GM21367 (cell line): ENCODE measurements around the gene C13orf42.
"Not testable (repeated sequence)": the region's sequence is repeated elsewhere in the genome, so short reads cannot be mapped to it uniquely, and the experiment has no call there.

Source experiments
- ATAC-seq: cut with Tn5 transposase; IDR thresholded peaks from one replicate; pipeline ENCODE4 v1.9.1; 2021; ENCODE audit not compliant: unreplicated experiment

C13orf42 gene

DNA sequence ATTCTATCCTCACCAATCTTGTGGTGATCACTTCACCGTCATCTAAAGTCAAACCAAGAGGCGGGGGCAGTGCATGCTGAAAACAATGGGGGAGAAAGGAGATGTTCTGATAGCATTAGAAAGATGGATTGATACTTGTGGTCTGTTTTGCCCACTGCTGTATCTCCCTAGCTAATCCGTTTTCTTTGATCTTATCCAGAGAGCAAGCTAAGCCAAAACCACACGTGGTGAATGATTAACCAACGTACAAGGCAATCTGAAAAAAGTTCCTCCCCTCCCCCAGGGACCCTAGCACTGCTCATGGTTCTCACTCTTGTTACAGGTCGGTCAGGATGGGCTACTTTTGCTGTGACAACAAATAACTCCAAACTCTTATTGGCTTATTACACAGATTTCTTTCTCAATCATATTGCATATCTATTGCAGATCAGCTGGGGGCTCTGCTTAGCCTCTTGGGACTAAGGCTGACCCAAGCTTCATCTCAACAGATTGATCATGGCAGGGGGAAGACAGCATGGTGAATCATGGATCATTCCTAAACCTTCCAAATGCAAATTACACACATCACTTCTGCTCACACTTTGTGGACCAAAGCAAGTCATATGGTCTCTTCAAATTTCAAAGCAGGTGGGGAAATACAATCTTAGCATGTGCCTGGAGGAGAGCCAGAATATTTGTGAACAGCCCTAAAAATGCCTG lies 11.9 kb upstream of the C13orf42 start:
- no peak for ATAC-seq

DNA sequence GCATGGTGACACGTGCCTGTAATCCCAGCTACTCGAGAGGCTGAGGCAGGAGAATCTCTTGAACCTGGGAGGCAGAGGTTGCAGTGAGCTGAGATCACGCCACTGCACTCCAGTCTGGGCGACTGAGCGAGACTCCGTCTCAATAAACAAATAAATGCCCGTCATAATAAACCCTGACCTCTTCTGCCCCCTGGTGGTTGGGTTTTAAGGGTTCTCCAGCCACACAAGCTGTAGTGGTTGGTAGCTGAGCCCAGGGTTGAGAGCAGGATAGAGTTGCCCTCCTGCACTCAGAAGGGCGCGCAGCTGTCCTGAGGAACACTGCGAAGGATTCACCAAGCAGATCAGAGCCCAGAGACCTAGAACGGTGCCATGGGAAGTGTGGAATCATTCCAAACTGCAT lies 9.8 kb upstream of the C13orf42 start:
- not testable (repeated sequence) for ATAC-seq

DNA sequence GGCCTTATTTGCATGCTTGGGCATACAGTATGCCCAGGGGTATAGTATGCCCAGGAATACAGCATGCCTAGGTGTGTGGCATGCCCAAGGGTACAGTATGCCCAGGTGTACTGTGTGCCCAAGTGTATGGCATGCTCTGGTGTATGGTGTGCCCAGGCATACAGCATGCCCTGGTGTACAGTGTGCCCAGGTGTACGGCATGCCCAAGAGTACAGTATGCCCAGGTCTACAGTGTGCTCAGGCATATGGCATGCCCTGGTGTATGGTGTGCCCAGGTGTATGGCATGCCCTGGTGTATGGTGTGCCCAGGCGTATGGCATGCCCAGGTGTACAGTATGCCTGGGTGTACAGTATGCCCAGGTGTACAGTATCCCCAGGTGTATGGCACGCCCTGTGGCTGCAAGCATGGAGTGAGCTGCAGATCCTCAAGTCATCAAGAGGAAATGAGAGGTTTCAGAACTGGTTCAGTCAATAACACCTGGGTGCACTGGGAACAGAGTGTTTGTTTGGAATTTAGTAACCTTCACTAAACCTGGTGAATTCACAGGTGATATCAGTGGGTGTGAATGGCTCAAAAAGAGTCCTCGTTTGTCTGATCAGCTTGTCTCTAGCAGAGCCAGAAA lies 7.8 kb upstream of the C13orf42 start:
- no peak for ATAC-seq

DNA sequence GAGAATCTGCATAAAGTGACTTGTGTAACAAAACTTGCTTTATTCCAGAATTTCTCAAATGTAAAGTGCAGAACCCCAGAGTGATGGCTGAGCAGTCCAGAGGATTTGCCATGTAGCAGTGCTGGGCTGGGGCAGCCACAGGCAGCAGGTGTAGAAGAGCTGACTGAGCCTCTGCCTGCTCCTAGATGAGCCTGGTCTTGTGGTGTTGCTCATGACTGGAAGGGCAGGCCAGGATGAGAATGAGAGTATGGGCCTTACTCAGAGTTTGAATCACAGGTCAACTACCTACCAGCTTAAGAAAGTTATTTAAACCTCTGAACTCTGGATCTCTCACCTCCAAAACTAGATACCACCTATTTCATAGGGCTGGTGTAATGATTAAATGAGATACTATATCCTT lies 2.9 kb upstream of the C13orf42 start:
- no peak for ATAC-seq

DNA sequence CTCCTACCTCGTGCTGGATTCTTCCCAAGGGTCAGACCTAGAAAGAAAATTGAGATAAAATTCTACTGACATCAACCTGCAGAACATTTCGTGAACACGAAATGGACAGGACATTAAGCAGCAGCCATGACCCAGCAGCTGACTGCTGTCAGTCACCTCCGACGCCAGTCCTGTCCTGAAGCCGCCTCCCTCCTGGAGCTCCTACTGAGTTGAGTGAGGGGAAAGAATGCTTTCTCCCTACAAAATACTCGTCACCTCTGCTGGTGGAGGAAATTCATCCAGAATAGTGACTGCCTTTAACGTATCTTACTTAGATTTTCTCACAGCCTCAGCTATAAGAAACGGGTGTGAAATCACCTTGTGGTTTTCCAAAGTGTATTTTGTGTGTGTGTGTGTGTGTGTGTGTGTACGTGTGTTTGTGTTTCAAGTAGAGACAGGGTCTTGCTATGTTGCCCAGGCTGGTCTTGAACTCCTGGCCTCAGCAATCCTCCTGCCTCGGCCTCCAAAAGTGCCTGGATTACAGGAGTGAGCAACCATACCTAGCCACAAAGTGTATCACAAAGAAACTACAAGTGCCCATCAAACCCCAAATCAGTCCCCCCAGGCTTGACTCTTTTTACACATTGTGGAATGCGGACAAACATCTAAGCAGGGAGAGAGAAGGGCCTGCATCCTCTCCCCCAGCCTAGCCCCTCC lies 2.3 kb upstream of the C13orf42 start:
- ATAC-seq: no peak

GRCh38 chr13:51112771-51113170 lies 1.7 kb upstream of the C13orf42 start:
- no peak for ATAC-seq

- no peak for ATAC-seq
These were observed 923 bp upstream of the C13orf42 start for GRCh38 chr13:51111997-51112396.

- ATAC-seq: no peak
These were observed 3.1 kb downstream of the C13orf42 start for GRCh38 chr13:51107996-51108395.

- no peak for ATAC-seq
These were observed 6.0 kb downstream of the C13orf42 start for GRCh38 chr13:51105046-51105445.

GRCh38 chr13:51101636-51102235 lies 9.3 kb downstream of the C13orf42 start:
- ATAC-seq: no peak

- ATAC-seq: no peak
These were observed 13.6 kb downstream of the C13orf42 start for GRCh38 chr13:51097353-51098043.

- no peak for ATAC-seq
These were observed 14.9 kb downstream of the C13orf42 start for GRCh38 chr13:51096131-51096530.

DNA sequence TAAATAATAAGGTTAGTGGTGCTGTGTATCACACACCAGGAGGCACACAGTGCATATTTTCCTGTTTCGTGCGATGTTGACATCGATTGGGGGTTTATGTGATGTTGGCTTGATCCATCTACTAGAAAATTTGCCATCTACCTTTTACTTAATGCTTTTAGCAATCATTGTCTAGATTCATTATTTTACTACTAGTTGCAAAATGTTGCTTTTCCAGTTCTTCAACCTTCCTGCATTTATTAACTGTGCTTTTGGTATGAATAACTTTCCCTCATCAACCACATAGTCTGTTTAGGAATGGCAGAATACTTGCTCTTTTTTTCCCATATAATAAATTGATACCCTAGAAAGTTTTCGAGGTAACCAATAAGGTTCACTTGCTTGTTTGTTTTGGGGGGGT lies 17.5 kb downstream of the C13orf42 start:
- no peak for ATAC-seq

DNA sequence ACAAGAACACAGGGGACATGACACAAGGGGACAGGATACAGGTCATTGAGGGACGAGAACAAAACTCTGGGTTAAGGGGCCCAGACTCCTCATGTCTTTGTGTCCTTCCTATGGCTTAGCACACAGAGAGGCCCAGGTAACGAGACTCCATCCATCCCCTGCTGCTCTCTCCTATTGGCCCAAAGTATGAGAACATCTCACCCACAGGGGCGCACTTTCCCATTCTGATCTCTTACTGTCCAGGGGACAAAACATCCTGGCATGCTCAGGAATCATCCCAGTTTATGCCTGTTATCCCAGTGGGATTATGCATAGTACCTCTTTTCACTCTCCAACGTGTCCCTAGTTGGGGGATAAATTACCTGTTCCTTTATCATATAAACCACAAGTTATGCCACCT lies 19.2 kb downstream of the C13orf42 start:
- ATAC-seq: no peak

GRCh38 chr13:51083706-51084105 lies 27.4 kb downstream of the C13orf42 start:
- ATAC-seq: no peak

GRCh38 chr13:51080478-51081065 lies 30.5 kb downstream of the C13orf42 start:
- not testable (repeated sequence) for ATAC-seq

- ATAC-seq: no peak
These were observed 39.6 kb downstream of the C13orf42 start for GRCh38 chr13:51071493-51071892.

DNA sequence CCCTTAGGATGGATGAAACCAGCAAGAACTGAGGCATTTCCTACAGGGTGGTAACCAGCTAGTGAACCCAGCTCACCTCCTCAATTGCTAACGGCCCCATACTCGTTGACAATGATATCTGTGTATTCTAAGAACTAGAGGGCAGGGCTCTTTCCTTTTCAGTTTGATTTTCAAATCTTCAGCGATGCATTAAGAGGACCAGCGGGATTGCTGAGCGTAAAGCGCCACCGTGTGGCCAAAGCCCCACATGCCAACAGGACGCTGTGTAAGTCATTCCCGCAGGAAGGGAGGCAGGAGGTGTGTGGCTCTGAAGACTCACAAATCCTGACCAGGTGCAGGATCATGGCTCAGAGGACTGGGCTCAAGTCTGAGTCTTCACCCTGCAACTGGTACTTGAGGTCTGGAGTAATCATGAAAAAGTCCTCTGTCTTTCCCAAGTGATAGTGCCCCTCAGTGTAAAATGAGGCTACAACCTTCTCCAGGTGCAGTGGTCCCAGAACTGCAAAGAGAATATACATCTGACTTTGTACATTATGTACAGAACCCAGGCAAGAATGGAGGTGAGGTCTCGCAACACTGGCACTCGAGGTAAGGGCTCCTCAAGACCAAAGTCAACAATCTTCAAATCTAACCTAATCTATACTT lies 40.9 kb downstream of the C13orf42 start:
- peak; percentile 82 for ATAC-seq

GRCh38 chr13:51068501-51068900 lies 42.6 kb downstream of the C13orf42 start:
- ATAC-seq: no peak

DNA sequence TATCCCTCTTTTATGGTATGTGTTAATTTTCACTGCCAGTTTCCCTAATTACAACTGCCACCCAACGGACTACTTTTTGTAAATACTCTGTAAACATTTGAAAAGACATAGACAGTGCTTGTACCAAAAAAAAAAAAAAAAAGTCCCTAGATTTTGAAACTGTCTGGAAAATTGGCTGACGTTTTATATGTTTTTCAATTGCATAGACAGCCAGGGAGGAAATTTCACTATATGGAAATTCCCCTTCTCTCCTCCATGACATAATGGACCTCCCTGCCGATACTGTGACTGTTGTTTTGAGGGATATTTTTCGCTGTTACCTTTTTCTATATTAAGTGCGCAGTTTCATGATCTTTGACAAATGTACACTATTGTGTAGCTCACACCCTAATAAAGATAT lies 43.4 kb downstream of the C13orf42 start:
- no peak for ATAC-seq
